Measurements from ENCODE around the gene SLC1A5.
A peak's percentile ranks its signal among the peaks of the same experiment; 100 is the strongest.

Gene SLC1A5

GRCh38 chr19:46742926-46743480 is 45.4 kb downstream of the SLC1A5 start:
- DNase-seq (ENCODE audit: low read depth), result no peak

GRCh38 chr19:46741447-46741846 is 46.9 kb downstream of the SLC1A5 start:
- no peak for DNase-seq (ENCODE audit: low read depth)

GRCh38 chr19:46739290-46739771 is 49.1 kb downstream of the SLC1A5 start:
- no peak for DNase-seq (ENCODE audit: low read depth)

- no peak for DNase-seq (ENCODE audit: low read depth)
Measured at GRCh38 chr19:46737761-46738171, 50.6 kb downstream of the SLC1A5 start.

GRCh38 chr19:46737298-46737654 is 51.1 kb downstream of the SLC1A5 start:
- DNase-seq (ENCODE audit: low read depth), result no peak

GRCh38 chr19:46736531-46737297 is 51.7 kb downstream of the SLC1A5 start:
- DNase-seq (ENCODE audit: low read depth), result no peak

GRCh38 chr19:46733690-46734292 is 54.6 kb downstream of the SLC1A5 start:
- no peak for DNase-seq (ENCODE audit: low read depth)

- no peak for DNase-seq (ENCODE audit: low read depth)
Measured at GRCh38 chr19:46732966-46733689, 55.3 kb downstream of the SLC1A5 start.

- no peak for DNase-seq (ENCODE audit: low read depth)
Measured at GRCh38 chr19:46732172-46732938, 56.0 kb downstream of the SLC1A5 start.

GRCh38 chr19:46731584-46731983 is 56.8 kb downstream of the SLC1A5 start:
- DNase-seq (ENCODE audit: low read depth), result no peak

GRCh38 chr19:46731007-46731501 is 57.3 kb downstream of the SLC1A5 start:
- no peak for DNase-seq (ENCODE audit: low read depth)

- no peak for DNase-seq (ENCODE audit: low read depth)
Measured at GRCh38 chr19:46730595-46730994, 57.8 kb downstream of the SLC1A5 start.

- no peak for DNase-seq (ENCODE audit: low read depth)
Measured at GRCh38 chr19:46730187-46730586, 58.2 kb downstream of the SLC1A5 start.

GRCh38 chr19:46729696-46730095 is 58.7 kb downstream of the SLC1A5 start:
- DNase-seq (ENCODE audit: low read depth), result no peak

- peak; percentile 61 for DNase-seq (ENCODE audit: low read depth)
Measured at GRCh38 chr19:46728693-46729339, 59.6 kb downstream of the SLC1A5 start.

GRCh38 chr19:46728208-46728607 is 60.2 kb downstream of the SLC1A5 start:
- no peak for DNase-seq (ENCODE audit: low read depth)

- no peak for DNase-seq (ENCODE audit: low read depth)
Measured at GRCh38 chr19:46727757-46728156, 60.6 kb downstream of the SLC1A5 start.

- DNase-seq (ENCODE audit: low read depth), result no peak
Measured at GRCh38 chr19:46726971-46727501, 61.4 kb downstream of the SLC1A5 start.

GRCh38 chr19:46726551-46726950 is 61.8 kb downstream of the SLC1A5 start:
- no peak for DNase-seq (ENCODE audit: low read depth)

GRCh38 chr19:46725859-46726393 is 62.5 kb downstream of the SLC1A5 start:
- no peak for DNase-seq (ENCODE audit: low read depth)

Measured in stimulated activated CD8-positive, alpha-beta memory T cell treated with anti-CD3 and anti-CD28 coated beads, Interleukin-7, amount 100 ng/mL, for 24 hours (primary cell).